GM18499 (cell line): ENCODE data around the gene ACIN1.

ENCODE experiments used
- ATAC-seq: cut with Tn5 transposase; IDR thresholded peaks from one replicate; pipeline ENCODE4 v1.9.1; 2021; ENCODE audit warnings: moderate number of reproducible peaks; ENCODE audit not compliant: insufficient read depth, unreplicated experiment

Gene ACIN1, protein sequence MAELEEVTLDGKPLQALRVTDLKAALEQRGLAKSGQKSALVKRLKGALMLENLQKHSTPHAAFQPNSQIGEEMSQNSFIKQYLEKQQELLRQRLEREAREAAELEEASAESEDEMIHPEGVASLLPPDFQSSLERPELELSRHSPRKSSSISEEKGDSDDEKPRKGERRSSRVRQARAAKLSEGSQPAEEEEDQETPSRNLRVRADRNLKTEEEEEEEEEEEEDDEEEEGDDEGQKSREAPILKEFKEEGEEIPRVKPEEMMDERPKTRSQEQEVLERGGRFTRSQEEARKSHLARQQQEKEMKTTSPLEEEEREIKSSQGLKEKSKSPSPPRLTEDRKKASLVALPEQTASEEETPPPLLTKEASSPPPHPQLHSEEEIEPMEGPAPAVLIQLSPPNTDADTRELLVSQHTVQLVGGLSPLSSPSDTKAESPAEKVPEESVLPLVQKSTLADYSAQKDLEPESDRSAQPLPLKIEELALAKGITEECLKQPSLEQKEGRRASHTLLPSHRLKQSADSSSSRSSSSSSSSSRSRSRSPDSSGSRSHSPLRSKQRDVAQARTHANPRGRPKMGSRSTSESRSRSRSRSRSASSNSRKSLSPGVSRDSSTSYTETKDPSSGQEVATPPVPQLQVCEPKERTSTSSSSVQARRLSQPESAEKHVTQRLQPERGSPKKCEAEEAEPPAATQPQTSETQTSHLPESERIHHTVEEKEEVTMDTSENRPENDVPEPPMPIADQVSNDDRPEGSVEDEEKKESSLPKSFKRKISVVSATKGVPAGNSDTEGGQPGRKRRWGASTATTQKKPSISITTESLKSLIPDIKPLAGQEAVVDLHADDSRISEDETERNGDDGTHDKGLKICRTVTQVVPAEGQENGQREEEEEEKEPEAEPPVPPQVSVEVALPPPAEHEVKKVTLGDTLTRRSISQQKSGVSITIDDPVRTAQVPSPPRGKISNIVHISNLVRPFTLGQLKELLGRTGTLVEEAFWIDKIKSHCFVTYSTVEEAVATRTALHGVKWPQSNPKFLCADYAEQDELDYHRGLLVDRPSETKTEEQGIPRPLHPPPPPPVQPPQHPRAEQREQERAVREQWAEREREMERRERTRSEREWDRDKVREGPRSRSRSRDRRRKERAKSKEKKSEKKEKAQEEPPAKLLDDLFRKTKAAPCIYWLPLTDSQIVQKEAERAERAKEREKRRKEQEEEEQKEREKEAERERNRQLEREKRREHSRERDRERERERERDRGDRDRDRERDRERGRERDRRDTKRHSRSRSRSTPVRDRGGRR

GRCh38 chr14:23094666-23095195, at the start of gene ACIN1:
Gene ACIN1 (minus strand): TSS chr14:23095136. CDS start chr14:23095112, 24 bp downstream.
- ATAC-seq: peak; percentile 10

- no peak for ATAC-seq
These were observed 49.0 kb upstream of the ACIN1 start for GRCh38 chr14:23143911-23144310.

GRCh38 chr14:23142826-23143225, 47.9 kb upstream of the ACIN1 start:
- no peak for ATAC-seq

DNA sequence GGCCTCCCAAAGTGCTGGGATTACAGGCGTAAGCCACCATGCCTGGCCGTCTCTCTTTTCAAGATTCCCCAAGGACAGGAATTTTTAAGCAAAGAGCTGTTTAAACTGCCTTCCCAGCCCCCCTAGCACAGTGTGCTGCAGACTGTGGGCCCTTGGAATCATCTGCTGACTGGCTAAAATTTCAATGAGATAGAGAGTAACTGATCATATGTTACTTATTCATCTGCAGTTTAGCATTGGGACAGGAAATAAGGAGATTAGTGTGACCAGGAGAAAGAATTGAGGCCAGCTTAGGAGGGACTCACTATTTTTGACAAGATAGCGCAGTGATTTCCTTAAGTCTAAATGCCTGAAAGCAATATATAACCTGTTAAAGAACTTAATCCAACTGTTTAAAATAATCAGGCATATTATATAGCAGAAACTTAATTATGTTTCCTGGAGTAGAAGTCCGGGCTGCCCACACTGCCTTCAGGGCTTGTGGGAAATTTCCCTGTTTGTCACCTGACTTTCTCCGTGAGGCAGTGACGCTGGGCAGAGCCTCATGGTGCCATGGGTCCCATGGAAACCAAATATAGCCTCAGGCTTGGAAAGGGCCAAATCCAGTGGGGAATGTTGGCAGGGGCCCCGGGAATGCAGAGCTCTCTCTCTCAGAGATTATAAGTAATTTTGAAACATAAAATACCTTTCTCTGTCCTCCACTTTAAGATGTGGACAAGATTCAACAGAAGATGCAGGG, 46.9 kb upstream of the ACIN1 start:
- ATAC-seq: no peak

DNA sequence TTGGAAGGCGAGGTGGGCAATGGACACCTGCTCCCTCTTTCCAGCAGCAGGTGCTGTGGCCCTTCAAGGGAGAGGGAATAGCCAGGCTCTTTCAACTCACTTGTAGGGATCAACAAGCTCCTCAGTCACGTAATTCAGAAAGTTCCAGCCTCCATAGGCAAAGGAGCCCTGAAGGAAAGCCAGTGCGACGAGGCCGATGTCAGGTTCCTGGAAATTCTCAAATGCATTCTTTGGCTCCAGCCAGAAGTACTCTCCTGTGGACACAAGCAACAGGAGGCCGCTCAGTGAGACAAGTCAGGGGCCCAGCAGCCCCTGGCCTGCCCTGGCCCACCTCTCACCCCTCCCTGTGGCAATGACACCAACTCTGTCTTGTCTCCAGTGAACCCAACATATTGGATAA, 45.4 kb upstream of the ACIN1 start:
- ATAC-seq: no peak

GRCh38 chr14:23139874-23140273, 44.9 kb upstream of the ACIN1 start:
- ATAC-seq: no peak

- no peak for ATAC-seq
These were observed 43.0 kb upstream of the ACIN1 start for GRCh38 chr14:23137813-23138535.

DNA sequence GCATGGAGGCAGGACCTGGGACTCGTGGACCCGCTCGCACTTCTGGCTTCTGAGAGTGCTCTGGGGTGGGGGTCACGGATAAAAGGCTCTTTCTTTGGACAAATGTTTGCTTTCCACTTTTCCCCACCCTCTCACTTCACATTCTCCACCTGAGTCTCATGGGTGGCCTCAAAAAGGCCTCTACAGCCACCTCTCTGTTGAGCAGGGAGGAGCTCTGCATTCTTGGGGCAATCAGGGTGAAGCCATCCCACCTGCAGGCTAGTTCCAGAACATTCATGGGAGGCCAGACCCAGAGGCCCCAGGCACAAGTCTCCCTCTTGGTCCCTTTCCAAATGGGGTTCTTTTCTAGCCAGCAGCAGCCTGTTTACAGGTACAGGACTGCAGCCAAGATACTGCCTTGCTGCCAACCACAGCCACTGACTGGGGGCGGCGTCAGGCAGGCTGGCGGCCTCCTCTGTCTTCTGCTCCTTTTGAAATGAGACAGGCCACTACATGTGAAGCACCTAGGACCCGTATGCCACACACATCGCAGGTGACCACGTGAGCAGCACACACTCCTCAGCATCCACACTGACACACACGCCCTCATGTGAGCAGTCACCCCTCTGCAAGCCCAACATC, 42.4 kb upstream of the ACIN1 start:
- ATAC-seq: no peak

DNA sequence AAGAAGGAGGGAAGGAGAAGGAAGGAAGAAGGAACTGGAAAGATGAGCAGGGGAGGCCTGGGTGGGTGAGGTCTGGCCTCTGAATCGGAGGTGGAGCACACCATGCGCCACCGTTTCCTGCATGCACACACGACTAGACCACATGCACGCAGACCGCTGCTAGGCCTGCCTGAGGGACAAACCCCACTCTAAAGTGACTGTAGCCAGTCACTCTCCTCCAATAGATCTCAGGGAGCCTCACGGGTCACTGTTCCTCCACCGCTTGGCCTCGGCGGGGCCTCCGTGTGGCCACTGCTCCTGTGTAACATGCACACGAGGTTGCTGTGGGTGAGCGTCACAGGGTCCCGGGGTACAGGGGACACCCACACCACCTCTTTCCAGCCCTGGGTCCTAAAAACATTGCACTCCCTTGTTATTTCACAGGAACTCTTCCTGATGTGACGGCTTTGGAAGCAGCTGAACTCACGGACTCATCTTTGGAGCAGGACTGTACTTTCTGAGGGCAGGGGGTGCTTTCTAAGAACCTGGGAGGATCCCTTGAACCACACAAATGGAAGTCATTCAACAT, 41.7 kb upstream of the ACIN1 start:
- ATAC-seq: no peak

DNA sequence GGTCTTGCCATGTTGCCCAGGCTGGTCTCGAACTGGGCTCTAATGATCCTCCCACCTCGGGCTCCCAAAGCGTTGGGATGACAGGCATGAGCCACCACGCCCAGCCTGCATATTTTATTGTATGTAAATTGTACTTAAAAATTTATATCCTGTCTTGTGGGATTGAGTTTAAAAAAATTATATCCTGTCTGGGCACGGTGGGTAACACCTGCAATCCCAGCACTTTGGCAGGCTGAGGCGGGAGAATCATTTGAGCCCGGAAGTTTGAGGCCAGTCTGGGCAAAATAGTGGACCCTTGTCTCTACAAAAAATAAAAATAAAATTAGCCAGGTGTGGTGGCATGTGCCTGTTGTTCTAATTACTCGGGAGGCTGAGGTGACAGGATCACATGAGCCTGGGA, 38.0 kb upstream of the ACIN1 start:
- ATAC-seq: no peak

DNA sequence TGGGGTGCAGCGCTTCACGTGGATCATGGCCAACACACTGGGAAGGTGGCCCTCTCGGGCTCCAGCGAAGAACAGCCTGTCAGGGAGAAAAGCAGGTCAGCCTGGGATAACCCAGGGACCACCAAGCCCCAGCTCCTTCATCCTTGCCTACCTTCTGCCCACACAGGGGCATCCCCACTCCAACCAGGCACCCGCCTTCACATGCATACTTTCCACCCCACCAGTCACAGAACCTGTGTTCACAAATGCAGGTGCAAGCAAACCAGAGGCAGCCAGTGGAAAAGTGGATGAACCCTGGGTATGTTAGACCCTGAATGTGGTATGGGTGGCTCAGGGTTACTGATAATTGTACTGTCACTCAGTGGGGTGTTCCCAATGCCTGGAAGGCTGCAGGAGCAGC, 36.5 kb upstream of the ACIN1 start:
- no peak for ATAC-seq

- no peak for ATAC-seq
These were observed 35.9 kb upstream of the ACIN1 start for GRCh38 chr14:23130871-23131270.

DNA sequence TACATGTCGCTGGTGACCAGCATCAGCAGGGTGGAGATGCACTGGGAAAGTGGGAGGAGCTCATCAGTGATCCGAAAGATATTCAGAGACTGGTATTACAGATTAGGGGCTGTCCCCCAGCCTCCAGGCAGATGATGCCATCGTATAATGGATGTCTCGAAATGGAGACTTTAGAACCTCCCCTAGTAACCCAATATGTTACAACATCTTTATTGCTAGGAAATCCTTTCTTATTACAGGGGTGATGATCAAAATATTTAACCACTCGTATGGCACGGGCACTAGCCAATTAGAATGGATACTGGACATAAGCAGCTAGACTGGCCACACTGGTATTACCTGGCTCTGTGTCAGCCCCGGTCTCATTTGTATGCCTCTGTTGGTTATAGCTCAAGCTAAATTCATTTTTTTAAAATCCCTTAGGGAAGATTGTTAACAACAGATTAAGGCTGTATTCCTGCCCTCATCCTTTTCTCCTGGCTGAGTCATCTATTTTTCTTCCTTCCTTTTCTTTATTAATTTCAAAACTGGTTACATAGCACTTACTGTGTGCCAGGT, 34.9 kb upstream of the ACIN1 start:
- no peak for ATAC-seq

DNA sequence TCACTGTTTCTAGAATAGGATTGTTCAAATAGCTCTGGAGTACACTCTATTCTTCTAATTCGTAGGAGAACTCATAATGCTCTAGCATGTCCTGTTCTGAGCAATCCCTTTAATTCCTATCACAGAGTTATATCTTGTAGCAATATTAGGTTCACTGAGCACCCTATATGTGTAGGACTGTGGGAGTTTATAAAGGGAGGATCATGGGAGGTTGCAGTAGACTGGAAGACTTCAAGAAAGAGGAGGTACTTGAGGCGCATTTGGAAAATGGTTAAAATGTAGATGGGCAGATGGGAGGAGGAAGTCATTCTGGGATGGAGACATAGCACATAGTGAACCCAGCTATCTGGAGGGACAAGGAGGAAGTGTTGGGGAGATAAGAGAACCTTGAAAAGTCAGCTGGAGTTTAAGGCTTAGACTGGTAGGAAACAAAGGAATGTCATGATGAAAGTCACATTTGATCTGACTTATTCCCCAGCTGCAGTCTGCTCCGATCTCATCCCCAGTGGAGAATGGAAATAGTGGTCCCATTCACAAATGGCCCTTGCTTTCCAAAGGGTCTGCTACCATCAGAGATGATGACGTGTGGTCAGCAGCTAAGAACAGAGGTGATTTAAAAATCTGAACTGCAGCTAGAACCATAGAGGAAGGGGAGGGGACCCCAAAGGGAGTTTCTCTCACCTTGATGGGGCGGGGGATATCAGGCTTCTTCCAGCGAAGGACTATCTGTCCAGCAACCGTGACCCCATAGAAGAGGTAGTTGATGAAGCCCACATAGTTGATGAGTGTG, 34.2 kb upstream of the ACIN1 start:
- ATAC-seq: no peak

- no peak for ATAC-seq
These were observed 32.9 kb upstream of the ACIN1 start for GRCh38 chr14:23127861-23128260.

GRCh38 chr14:23126548-23127278, 31.8 kb upstream of the ACIN1 start:
- ATAC-seq: no peak
